Mucosa of rectum (tissue), 2 donors: ENCODE results near the gene HLA-C.
A peak's percentile ranks its signal among the peaks of the same experiment; 100 is the strongest.
"Not testable (repeated sequence)": the region's sequence is repeated elsewhere in the genome, so short reads cannot be mapped to it uniquely, and the experiment has no call there.

Source experiments
- H3K27ac ChIP-seq, 2 donors: one replicate each; pipeline ENCODE4 v1.7.0; 2013; ENCODE audit warnings: inconsistent platforms in 2 of 2, low read depth in 2 of 2, low read length in 2 of 2
- H3K27me3 ChIP-seq, 2 donors: one replicate each; pipeline ENCODE4 v1.7.0; 2013; ENCODE audit warnings: low read length in 2 of 2; ENCODE audit not compliant: control insufficient read depth in 2 of 2, insufficient read depth in 2 of 2
- H3K36me3 ChIP-seq, 2 donors: one replicate each; pipeline ENCODE4 v1.7.0; 2013; ENCODE audit warnings: low read length in 2 of 2; ENCODE audit not compliant: control insufficient read depth in 2 of 2, insufficient read depth in 2 of 2
- H3K4me1 ChIP-seq, 2 donors: one replicate each; pipeline ENCODE4 v1.7.0; 2013; ENCODE audit warnings: low read length in 2 of 2, mild to moderate bottlenecking in 1 of 2; ENCODE audit not compliant: control insufficient read depth in 2 of 2, insufficient read depth in 2 of 2
- H3K4me3 ChIP-seq, 2 donors: one replicate each; pipeline ENCODE4 v1.7.0; 2013; ENCODE audit warnings: low read length in 2 of 2
- H3K9ac ChIP-seq, 2 donors: one replicate each; pipeline ENCODE4 v1.7.0; 2013; ENCODE audit warnings: low read length in 2 of 2, low read depth in 1 of 2, mild to moderate bottlenecking in 1 of 2
- H3K9me3 ChIP-seq, 2 donors: one replicate each; pipeline ENCODE4 v1.7.0; 2013; ENCODE audit warnings: low read length in 2 of 2; ENCODE audit not compliant: control insufficient read depth in 2 of 2
- donor health status: healthy.
- donor health status: Normal muscosa, but diverticular disease.

Gene HLA-C

GRCh38 chr6:31252625-31253024 is 19.3 kb downstream of the HLA-C start:
- no peak overlapping the region for H3K27ac ChIP-seq
- H3K27me3 ChIP-seq: no peaks in the 10 kb centered on the region
- no peaks in the 10 kb centered on the region for H3K4me1 ChIP-seq
- no peak overlapping the region for H3K4me3 ChIP-seq
- H3K36me3 ChIP-seq: no peaks in the 10 kb centered on the region
- H3K9ac ChIP-seq: no peak overlapping the region
- H3K9me3 ChIP-seq: no peaks in the 10 kb centered on the region

GRCh38 chr6:31251261-31251660 is 20.6 kb downstream of the HLA-C start:
- peaks cover 0 to 1% of the 10 kb centered on the region in 2 donors for H3K4me1 ChIP-seq
- no peak overlapping the region for H3K9ac ChIP-seq
- H3K36me3 ChIP-seq: no peaks in the 10 kb centered on the region
- H3K27me3 ChIP-seq: no peaks in the 10 kb centered on the region
- no peak overlapping the region for H3K27ac ChIP-seq
- no peaks in the 10 kb centered on the region for H3K9me3 ChIP-seq
- no peak overlapping the region for H3K4me3 ChIP-seq

GRCh38 chr6:31249184-31249583 is 22.7 kb downstream of the HLA-C start:
- H3K27ac ChIP-seq: no peak overlapping the region
- H3K36me3 ChIP-seq: no peaks in the 10 kb centered on the region
- H3K9ac ChIP-seq: no peak overlapping the region
- no peaks in the 10 kb centered on the region for H3K27me3 ChIP-seq
- peaks cover 0 to 3% of the 10 kb centered on the region in 2 donors for H3K4me1 ChIP-seq
- H3K4me3 ChIP-seq: no peak overlapping the region
- no peaks in the 10 kb centered on the region for H3K9me3 ChIP-seq

GRCh38 chr6:31247813-31248212 is 24.1 kb downstream of the HLA-C start:
- Histone ChIP-seq H3K27me3 (no peaks in the 10 kb centered on the region), H3K36me3 (no peaks in the 10 kb centered on the region), H3K9ac (no peak overlapping the region), H3K4me1 (peaks cover 0 to 3% of the 10 kb centered on the region in 2 donors), H3K9me3 (no peaks in the 10 kb centered on the region), H3K27ac (no peak overlapping the region), H3K4me3 (no peak overlapping the region)

GRCh38 chr6:31246051-31246521 is 25.8 kb downstream of the HLA-C start:
- Histone ChIP-seq H3K27me3 (no peaks in the 10 kb centered on the region), H3K4me3 (no peak overlapping the region), H3K27ac (no peak overlapping the region), H3K9me3 (no peaks in the 10 kb centered on the region), H3K36me3 (no peaks in the 10 kb centered on the region), H3K9ac (no peak overlapping the region), H3K4me1 (peaks cover 0 to 3% of the 10 kb centered on the region in 2 donors)

GRCh38 chr6:31243508-31243907 is 28.4 kb downstream of the HLA-C start:
- Histone ChIP-seq H3K9me3 (no peaks in the 10 kb centered on the region), H3K9ac (no peak overlapping the region), H3K4me3 (no peak overlapping the region), H3K4me1 (peaks cover 0 to 3% of the 10 kb centered on the region in 2 donors), H3K36me3 (no peaks in the 10 kb centered on the region), H3K27ac (no peak overlapping the region), H3K27me3 (no peaks in the 10 kb centered on the region)

GRCh38 chr6:31239854-31240253 is 32.0 kb downstream of the HLA-C start:
- Histone ChIP-seq H3K4me3 (no peak overlapping the region), H3K27ac (no peak overlapping the region), H3K4me1 (no peaks in the 10 kb centered on the region), H3K27me3 (no peaks in the 10 kb centered on the region), H3K9ac (no peak overlapping the region), H3K9me3 (no peaks in the 10 kb centered on the region), H3K36me3 (no peaks in the 10 kb centered on the region)

- H3K27me3 ChIP-seq, H3K27ac ChIP-seq, H3K9me3 ChIP-seq: not testable (repeated sequence)
These were observed 37.8 kb downstream of the HLA-C start for GRCh38 chr6:31234101-31234500.

GRCh38 chr6:31228476-31228875 is 43.4 kb downstream of the HLA-C start:
- H3K9ac ChIP-seq: no peak overlapping the region
- H3K9me3 ChIP-seq: no peaks in the 10 kb centered on the region
- peaks cover 3 to 4% of the 10 kb centered on the region in 2 donors for H3K4me1 ChIP-seq
- no peak overlapping the region for H3K27ac ChIP-seq
- H3K27me3 ChIP-seq: peaks cover 0 to 1% of the 10 kb centered on the region in 2 donors
- H3K36me3 ChIP-seq: no peaks in the 10 kb centered on the region
- peak overlapping the region in 1 of 2 donors; percentile 6 for H3K4me3 ChIP-seq

More at GRCh38 chr6:31234101-31234500, 37.8 kb downstream of the HLA-C start:
- not testable (repeated sequence) for H3K36me3 ChIP-seq, H3K4me1 ChIP-seq, H3K4me3 ChIP-seq, H3K9ac ChIP-seq

GRCh38 chr6:31227143-31227542 is 44.7 kb downstream of the HLA-C start:
- Histone ChIP-seq H3K36me3 (no peaks in the 10 kb centered on the region), H3K27me3 (peaks cover 0 to 1% of the 10 kb centered on the region in 2 donors), H3K9me3 (no peaks in the 10 kb centered on the region), H3K4me1 (peaks cover 3 to 4% of the 10 kb centered on the region in 2 donors), H3K27ac (no peak overlapping the region), H3K9ac (no peak overlapping the region), H3K4me3 (no peak overlapping the region)

- H3K27me3 ChIP-seq: peaks cover 0 to 1% of the 10 kb centered on the region in 2 donors
- H3K4me1 ChIP-seq: peaks cover 3 to 4% of the 10 kb centered on the region in 2 donors
- no peak overlapping the region for H3K9ac ChIP-seq
- H3K27ac ChIP-seq: no peak overlapping the region
- H3K36me3 ChIP-seq: no peaks in the 10 kb centered on the region
- H3K9me3 ChIP-seq: no peaks in the 10 kb centered on the region
- H3K4me3 ChIP-seq: no peak overlapping the region
These were observed 46.2 kb downstream of the HLA-C start for GRCh38 chr6:31225735-31226134.
